HUES64 (cell line): ENCODE results near the gene MACROD1.

Source experiments
- H3K27ac ChIP-seq: 2 replicates; pipeline ENCODE4 v1.7.0; 2013; ENCODE audit warnings: low read depth, low read length, inconsistent platforms
- H3K27me3 ChIP-seq: 2 replicates; pipeline ENCODE4 v1.6.1; 2013; ENCODE audit warnings: mild to moderate bottlenecking, low read length; ENCODE audit not compliant: insufficient read depth
- H3K36me3 ChIP-seq: 2 replicates; pipeline ENCODE4 v1.6.1; 2013; ENCODE audit warnings: mild to moderate bottlenecking, low read length; ENCODE audit not compliant: insufficient read depth
- H3K4me1 ChIP-seq: 2 replicates; pipeline ENCODE4 v1.6.1; 2013; ENCODE audit warnings: mild to moderate bottlenecking, low read length, moderate library complexity; ENCODE audit not compliant: insufficient read depth
- H3K4me3 ChIP-seq: 2 replicates; pipeline ENCODE4 v1.5.1; 2013; ENCODE audit warnings: mild to moderate bottlenecking, low read length, moderate library complexity
- H3K9ac ChIP-seq: 2 replicates; pipeline ENCODE4 v1.6.1; 2013; ENCODE audit warnings: mild to moderate bottlenecking, low read depth, low read length
- H3K9me3 ChIP-seq: 2 replicates; pipeline ENCODE4 v1.6.1; 2013; ENCODE audit warnings: low read depth, low read length; ENCODE audit not compliant: insufficient read depth
- WGBS: fragments of 150-250, 120-280 bp; methylation state at CpG from one replicate; pipeline ENCODE4 v1.1.7; 2013; ENCODE audit warnings: missing lambda C conversion rate; 5-methylcytosine and 5-hydroxymethylcytosine counted together

The MACROD1 gene

DNA sequence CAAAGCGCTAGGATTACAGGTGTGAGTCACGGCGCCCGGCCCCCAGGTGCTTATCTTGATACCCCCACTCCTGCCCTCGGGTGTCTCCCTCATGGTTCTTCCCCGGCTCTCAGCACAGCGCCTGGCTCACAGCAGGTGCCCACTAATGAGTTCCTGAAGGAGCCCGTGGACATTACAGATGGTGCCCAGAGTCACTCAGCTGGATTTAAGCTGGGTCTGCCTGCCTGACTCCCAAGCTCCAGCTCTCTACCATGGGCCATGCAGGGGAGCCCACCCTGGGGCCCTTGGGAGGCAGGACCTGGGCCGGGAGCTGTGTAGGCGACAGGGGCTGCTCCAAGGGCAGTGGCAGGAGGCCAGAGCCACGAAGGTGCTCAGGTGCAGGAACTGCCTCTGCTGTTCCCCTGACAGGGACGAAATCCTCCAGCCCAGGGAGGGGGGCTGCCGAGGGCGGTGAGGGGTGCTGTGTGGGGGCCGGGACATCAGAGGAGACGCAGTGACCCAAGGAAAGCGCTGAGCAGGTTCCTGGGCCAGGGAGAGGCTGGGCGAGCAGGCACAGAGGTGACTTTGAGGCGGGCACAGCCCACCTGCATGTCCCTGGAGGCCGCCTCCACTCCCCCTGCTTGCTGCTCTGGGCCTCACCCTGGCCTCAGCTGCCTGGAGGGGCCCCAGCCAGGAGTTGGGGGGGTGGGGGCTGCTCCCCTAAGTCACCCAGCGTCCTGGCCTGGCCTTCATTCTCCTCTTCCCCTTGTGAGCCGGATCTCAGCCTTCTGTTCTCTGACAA lies 144.7 kb downstream of the MACROD1 start:
- Histone ChIP-seq H3K4me1 (peaks cover 22% of the 10 kb centered on the region), H3K36me3 (no peaks in the 10 kb centered on the region), H3K9me3 (no peaks in the 10 kb centered on the region), H3K4me3 (no peak overlapping the region), H3K27me3 (peaks cover 5% of the 10 kb centered on the region; the same call in 1 of the 2 replicates), H3K27ac (no peak overlapping the region), H3K9ac (no peak overlapping the region)
- WGBS = 58% methylated on average over 22 of the region's 22 CpGs

DNA sequence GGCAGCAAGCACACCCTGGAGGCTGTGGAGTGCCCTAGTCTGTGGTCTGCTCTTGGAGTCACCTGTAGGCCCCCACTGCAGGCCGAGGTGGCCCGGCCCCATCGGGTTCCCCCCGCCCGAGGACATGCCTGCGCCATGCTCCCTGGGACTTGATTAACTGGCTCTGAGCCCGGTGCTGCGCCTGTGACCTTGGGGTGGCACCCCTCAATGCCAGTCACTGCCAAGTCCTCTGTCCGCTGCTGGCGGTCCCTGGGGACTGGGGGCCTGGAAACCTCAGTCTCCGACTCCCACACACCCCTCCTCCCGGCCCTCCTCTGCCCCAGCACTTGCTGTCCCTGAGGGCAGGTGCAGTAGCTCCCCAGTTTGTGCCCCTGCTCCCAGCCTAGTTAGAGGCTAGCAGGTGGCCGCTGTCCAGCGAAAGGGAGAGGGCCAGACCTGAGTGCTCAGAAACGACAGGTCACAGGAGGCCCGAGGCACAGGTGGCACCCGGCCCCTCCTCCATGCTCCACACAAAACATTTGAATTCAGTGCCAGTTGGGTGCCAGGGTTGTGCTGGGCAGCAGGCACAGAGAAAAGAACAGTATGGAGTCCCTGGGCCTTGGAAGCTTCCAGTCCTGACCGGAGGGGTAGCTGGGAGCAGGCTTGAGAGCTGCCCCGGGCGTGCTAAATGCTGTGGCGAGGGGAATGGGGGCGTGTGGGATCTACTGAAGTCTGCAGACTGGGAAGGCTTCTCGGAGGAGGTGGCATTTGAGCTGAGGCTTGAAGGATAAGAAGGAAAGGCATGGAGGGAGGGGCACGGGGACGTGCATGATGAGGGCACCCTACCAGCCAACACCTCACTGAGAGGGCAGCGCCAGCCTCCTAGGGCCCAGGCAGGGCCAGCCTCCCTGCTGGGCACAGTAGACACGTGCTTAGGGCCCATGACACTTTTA lies 146.5 kb downstream of the MACROD1 start:
- 87% methylated on average over 27 of the region's 27 CpGs for WGBS
- Histone ChIP-seq H3K4me1 (0 out of 2 replicates have a peak, but pooled peaks cover 11% of the 10 kb centered on the region), H3K4me3 (no peak overlapping the region), H3K9me3 (no peaks in the 10 kb centered on the region), H3K36me3 (no peaks in the 10 kb centered on the region), H3K9ac (no peak overlapping the region), H3K27ac (no peak overlapping the region), H3K27me3 (peaks cover 11% of the 10 kb centered on the region; the same call in 1 of the 2 replicates)

DNA sequence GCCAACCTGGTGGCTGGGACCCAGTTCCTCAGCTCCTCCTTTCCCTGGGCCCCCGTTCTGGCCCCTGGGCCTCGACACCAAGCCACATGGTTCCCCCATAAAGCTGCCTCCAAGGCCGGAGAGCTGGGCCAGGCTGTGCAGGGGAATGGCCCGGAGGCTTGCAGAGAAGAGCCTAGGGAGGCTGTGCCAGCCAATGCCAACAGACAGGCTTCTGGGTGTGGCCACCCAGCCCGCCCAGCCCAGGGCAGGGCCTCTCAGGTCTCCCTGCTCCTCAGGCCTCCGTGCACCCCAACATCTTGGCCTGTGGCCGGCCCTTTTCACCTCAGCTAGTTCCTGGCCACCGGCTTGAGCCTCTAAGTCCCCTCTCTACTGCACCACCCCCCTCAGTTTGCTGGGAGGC lies 147.6 kb downstream of the MACROD1 start:
- 0 out of 2 replicates have a peak, but pooled peaks cover 11% of the 10 kb centered on the region for H3K4me1 ChIP-seq
- H3K9me3 ChIP-seq = no peaks in the 10 kb centered on the region
- no peaks in the 10 kb centered on the region for H3K36me3 ChIP-seq
- 86% methylated on average over 8 of the region's 8 CpGs for WGBS
- peaks cover 11% of the 10 kb centered on the region; the same call in 1 of the 2 replicates for H3K27me3 ChIP-seq
- H3K9ac ChIP-seq = no peak overlapping the region
- H3K4me3 ChIP-seq = no peak overlapping the region
- no peak overlapping the region for H3K27ac ChIP-seq

DNA sequence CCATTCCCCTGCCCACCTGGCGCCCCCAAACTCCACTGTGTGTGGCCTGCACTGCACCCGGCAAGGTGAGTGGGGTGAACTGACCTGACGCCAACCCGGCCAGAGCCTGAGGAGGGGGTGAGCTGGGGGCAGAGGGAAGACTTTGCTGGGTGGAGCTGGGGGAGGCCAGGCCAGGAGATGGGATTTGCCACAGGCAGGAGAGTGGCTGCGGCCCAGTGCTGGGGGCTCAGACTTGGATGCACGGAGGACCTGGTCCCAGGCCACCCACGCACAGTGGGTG lies 148.0 kb downstream of the MACROD1 start:
- 0 out of 2 replicates have a peak, but pooled peaks cover 11% of the 10 kb centered on the region for H3K4me1 ChIP-seq
- H3K27me3 ChIP-seq = peaks cover 11% of the 10 kb centered on the region; the same call in 1 of the 2 replicates
- H3K4me3 ChIP-seq = no peak overlapping the region
- H3K36me3 ChIP-seq = no peaks in the 10 kb centered on the region
- no peaks in the 10 kb centered on the region for H3K9me3 ChIP-seq
- no peak overlapping the region for H3K9ac ChIP-seq
- WGBS = 93% methylated on average over 7 of the region's 7 CpGs
- H3K27ac ChIP-seq = no peak overlapping the region

DNA sequence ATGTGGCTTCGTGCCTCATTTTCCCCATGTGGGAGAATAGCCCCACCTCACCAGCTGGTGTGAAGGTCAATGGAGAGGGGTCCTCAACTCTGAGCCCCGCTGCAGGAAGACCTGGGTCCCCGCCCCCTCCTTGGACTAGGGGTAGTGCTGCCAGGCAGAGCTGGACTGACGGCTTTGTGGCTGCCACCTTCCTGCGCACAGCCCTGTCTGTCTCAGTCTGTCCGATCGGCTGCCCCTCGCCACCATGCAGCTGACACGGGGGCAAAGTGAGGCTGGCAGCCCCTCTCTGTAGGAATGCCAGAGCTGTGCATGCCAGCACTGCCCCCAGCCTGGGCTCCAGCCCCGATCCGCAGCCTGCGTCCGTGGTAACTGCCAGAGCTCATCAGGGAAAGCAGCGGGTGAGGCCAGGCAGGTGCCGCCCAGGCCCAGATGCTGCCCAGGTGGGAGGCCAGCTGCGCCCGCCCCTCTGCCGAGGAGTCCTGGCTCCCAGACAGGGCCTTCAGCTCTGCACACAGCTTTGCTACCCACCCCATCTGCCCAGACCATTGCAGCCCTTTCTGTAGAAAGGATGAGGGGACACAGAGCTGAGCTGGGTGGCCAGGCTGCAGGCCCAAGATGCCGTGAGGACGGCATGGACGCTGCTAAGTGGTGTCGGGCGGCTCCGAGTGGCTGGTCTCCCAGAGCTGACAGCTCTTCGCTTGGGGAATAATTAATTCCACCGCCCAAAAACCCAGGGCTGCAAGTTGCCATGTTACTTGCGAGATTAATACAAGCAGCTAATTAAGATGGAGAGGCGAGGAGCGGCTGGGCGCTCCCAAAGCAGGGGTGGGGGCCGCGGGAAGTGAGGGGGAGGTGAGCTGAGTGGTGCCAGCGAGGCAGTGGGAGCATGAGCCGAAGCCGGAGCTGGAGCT lies 149.7 kb downstream of the MACROD1 start:
- Histone ChIP-seq H3K9ac (no peak overlapping the region), H3K4me3 (no peak overlapping the region), H3K27ac (no peak overlapping the region), H3K9me3 (no peaks in the 10 kb centered on the region), H3K36me3 (no peaks in the 10 kb centered on the region), H3K27me3 (peaks cover 19% of the 10 kb centered on the region; the same call in 1 of the 2 replicates), H3K4me1 (no peaks in the 10 kb centered on the region)
- 92% methylated on average over 35 of the region's 35 CpGs for WGBS

DNA sequence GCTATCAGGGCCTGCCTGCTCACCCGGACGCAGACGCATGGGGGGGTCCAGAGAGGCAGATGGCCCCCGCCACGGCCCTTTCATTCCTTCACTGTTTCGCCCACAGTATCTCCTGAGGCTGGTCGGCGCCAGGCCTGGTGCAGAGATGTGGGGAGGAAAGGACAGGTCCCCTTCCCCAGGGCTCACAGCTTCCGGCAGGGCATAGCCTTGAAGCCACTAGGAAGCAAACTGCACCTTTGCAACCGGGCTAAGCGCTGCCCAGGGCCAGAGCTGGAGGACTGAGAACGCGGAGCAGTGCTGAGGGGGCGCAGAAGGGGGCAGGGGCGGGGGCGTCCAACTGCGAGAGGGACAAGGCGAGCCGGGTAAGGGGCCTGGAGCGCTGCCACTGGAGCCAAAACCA lies 150.4 kb downstream of the MACROD1 start:
- no peak overlapping the region for H3K27ac ChIP-seq
- WGBS = 88% methylated on average over 20 of the region's 20 CpGs

DNA sequence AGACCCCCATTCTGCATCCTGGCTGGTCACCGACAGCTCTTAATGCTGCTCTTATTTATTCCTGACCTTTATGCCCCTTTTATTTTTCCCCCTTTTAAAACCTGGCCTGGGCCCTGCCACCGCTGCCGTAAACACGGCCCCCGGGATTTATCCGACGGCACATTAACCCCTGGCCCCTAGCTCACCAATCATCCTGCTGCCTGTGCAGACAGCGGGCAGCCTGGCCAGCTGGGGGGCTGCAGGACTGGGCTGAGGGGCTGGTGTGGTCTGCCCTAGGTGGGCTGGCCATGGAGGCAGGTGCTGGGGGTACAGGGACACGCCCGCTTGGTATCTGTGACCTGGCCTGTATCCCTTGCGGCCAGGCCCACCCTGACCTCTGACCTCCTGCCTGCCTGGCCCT lies 151.6 kb downstream of the MACROD1 start:
- Histone ChIP-seq H3K4me1 (no peaks in the 10 kb centered on the region; the same call in 1 of the 2 replicates), H3K27ac (no peak overlapping the region), H3K9me3 (no peaks in the 10 kb centered on the region), H3K9ac (no peak overlapping the region), H3K27me3 (peaks cover 19% of the 10 kb centered on the region), H3K36me3 (no peaks in the 10 kb centered on the region), H3K4me3 (no peak overlapping the region)
- 92% methylated on average over 11 of the region's 11 CpGs for WGBS

More for the DNA sequence above, 150.4 kb downstream of the MACROD1 start:
- peaks cover 19% of the 10 kb centered on the region; the same call in 1 of the 2 replicates for H3K27me3 ChIP-seq
- no peaks in the 10 kb centered on the region for H3K36me3 ChIP-seq
- H3K4me3 ChIP-seq = no peak overlapping the region
- H3K9me3 ChIP-seq = no peaks in the 10 kb centered on the region
- H3K9ac ChIP-seq = no peak overlapping the region
- no peaks in the 10 kb centered on the region for H3K4me1 ChIP-seq

DNA sequence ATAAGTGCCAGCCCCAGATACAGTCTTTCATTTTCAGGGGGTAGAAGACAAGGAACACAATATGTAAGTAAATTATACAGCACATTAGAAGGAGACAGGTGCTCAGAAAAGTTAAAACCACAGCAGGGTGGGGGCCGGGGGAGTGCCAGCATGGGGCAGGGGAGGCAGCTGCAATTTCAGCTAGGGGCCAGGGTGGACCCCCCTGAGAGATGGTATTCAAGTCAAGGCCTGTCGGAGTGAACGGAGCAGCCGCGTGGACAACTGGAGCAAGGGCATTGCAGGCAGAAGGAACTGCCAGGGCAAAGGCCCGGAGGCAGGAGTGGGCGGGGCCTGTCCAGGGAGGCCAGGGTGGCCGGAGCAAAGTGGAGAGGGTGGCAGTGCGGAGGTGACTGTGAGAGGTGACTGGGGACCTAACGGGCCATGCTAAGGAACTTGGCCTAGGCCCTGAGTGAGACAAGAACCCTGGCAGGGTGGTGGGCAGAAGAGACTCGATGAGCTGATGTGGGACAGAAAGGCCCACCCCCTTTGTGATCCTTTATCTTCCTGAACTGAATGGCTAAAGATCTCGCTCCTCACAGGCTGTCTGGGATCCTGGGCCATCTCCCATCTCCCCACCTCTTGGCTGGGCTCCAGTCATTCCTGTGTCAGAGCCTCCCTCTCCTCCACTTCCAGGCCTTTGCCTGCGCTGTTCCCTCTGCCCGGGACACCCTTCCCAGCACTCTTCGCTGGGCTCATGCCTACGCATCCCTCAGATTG lies 152.6 kb downstream of the MACROD1 start:
- Histone ChIP-seq H3K4me3 (no peak overlapping the region), H3K27me3 (peaks cover 28% of the 10 kb centered on the region), H3K9me3 (no peaks in the 10 kb centered on the region), H3K9ac (no peak overlapping the region; the same call in 1 of the 2 replicates), H3K36me3 (no peaks in the 10 kb centered on the region), H3K4me1 (no peaks in the 10 kb centered on the region; the same call in 1 of the 2 replicates), H3K27ac (no peak overlapping the region)
- 88% methylated on average over 16 of the region's 16 CpGs for WGBS

DNA sequence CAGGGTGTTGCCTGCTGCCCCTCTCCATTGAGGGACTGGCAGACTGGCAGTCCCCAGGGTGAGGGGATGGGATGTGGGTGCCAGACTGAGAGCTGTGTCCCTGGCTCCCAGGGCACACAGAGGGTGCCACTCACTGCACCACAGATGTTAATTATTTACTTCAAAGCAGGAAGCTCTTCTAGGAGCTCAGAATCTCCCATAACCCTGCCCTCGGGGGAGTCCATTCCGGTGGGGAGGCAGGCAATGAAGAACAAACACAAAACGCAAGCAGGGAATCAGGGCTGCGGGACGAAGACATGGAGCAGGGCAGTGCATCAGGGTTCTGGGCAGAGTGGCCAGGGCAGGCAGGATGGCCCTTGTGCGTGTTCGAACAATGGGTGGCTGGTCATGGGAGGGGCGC lies 154.5 kb downstream of the MACROD1 start:
- no peak overlapping the region for H3K4me3 ChIP-seq
- WGBS = 92% methylated on average over 8 of the region's 8 CpGs
- no peak overlapping the region for H3K9ac ChIP-seq
- no peaks in the 10 kb centered on the region for H3K36me3 ChIP-seq
- no peak overlapping the region for H3K27ac ChIP-seq
- no peaks in the 10 kb centered on the region for H3K9me3 ChIP-seq
- H3K27me3 ChIP-seq = peaks cover 47% of the 10 kb centered on the region
- peaks cover 4% of the 10 kb centered on the region for H3K4me1 ChIP-seq

DNA sequence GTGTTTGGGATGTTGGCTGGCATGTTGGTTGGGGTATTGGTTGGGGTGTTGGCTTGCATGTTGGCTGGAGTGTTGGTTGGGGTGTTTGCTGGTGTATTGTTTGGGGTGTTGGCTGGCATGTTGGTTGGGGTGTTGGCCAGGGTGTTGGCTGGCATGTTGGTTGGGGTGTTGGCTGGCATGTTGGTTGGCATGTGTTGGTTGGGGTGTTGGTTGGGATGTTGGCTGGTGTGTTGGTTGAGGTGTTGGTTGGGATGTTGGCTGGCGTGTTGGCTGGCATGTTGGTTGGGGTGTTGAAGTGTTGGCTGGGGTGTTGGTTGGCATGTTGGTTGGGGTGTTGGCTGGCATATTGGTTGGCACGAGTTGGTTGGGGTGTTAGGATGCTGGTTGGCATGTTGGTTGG lies 155.1 kb downstream of the MACROD1 start:
- Histone ChIP-seq H3K27me3 (peaks cover 53% of the 10 kb centered on the region), H3K27ac (no peak overlapping the region), H3K4me3 (no peak overlapping the region), H3K4me1 (peaks cover 4% of the 10 kb centered on the region), H3K36me3 (no peaks in the 10 kb centered on the region), H3K9ac (no peak overlapping the region), H3K9me3 (no peaks in the 10 kb centered on the region)
- 93% methylated on average over 2 of the region's 2 CpGs for WGBS
